GM23338 (cell line): Measurements from ENCODE around the gene GMEB2. TPM values are rescaled to one million over a fixed set of nuclear protein-coding genes. Genes with fewer than 3 reads are reported as not detected.

Experiments
- ATAC-seq: fragments of 200-7000 bp; cut with Tn5 transposase; 3 replicates; pipeline ENCODE4 v1.9.1; 2020
- DNase-seq: peaks from one replicate; pipeline ENCODE4 v3.0.0-alpha.2; 2015; ENCODE audit warnings: low spot score
- H2AFZ ChIP-seq: fragments of 200-600 bp; sonication (generic); 2 replicates; pipeline ENCODE4 v1.8.0; 2016; ENCODE audit warnings: antibody characterized with exemption, mild to moderate bottlenecking, moderate library complexity
- H3F3A ChIP-seq: fragments of 200-600 bp; sonication (generic); replicated peaks from 2 replicates; pipeline ENCODE4 v1.8.0; 2017; ENCODE audit warnings: antibody characterized with exemption, mixed run types, low read depth
- H3K27ac ChIP-seq: fragments of 200-600 bp; sonication (generic); 2 replicates; pipeline ENCODE4 v1.6.1; 2016; ENCODE audit warnings: low read depth
- H3K27me3 ChIP-seq: fragments of 200-600 bp; sonication (generic); 2 replicates; pipeline ENCODE4 v1.8.0; 2016; ENCODE audit warnings: mild to moderate bottlenecking, mixed run types, moderate library complexity; ENCODE audit not compliant: insufficient read depth
- H3K36me3 ChIP-seq: fragments of 200-600 bp; sonication (generic); 2 replicates; pipeline ENCODE4 v1.8.0; 2016; ENCODE audit warnings: mild to moderate bottlenecking; ENCODE audit not compliant: insufficient read depth
- H3K4me1 ChIP-seq: fragments of 200-600 bp; sonication (generic); 2 replicates; pipeline ENCODE4 v1.8.0; 2016; ENCODE audit warnings: mild to moderate bottlenecking, moderate library complexity; ENCODE audit not compliant: insufficient read depth
- H3K4me2 ChIP-seq: fragments of 200-600 bp; sonication (generic); 2 replicates; pipeline ENCODE4 v1.7.1; 2017; ENCODE audit warnings: mixed run types
- H3K4me3 ChIP-seq: fragments of 200-600 bp; sonication (generic); 2 replicates; pipeline ENCODE4 v1.6.1; 2016; ENCODE audit warnings: mixed run types
- H3K79me2 ChIP-seq: fragments of 200-600 bp; sonication (generic); replicated peaks from 2 replicates; pipeline ENCODE4 v1.8.0; 2017; ENCODE audit warnings: mild to moderate bottlenecking; ENCODE audit not compliant: insufficient read depth
- H3K9me2 ChIP-seq: fragments of 200-600 bp; sonication (generic); 2 replicates; pipeline ENCODE4 v1.8.0; 2017; ENCODE audit not compliant: insufficient read depth
- H4K20me1 ChIP-seq: fragments of 200-600 bp; sonication (generic); replicated peaks from 2 replicates; pipeline ENCODE4 v1.8.0; 2017; ENCODE audit warnings: mild to moderate bottlenecking; ENCODE audit not compliant: insufficient read depth
- H3K27ac Mint-ChIP-seq: 2 replicates; pipeline ENCODE4 v1.8.0; 2020; ENCODE audit warnings: inconsistent platforms, mild to moderate bottlenecking, moderate library complexity, mixed read lengths
- H3K27me3 Mint-ChIP-seq: 3 replicates; pipeline ENCODE4 v1.8.0; 2022; ENCODE audit warnings: low read depth, mild to moderate bottlenecking, moderate library complexity, mixed read lengths, inconsistent platforms; ENCODE audit not compliant: insufficient read depth, poor library complexity
- H3K36me3 Mint-ChIP-seq: 3 replicates; pipeline ENCODE4 v1.8.0; 2021; ENCODE audit warnings: low read depth, mild to moderate bottlenecking, inconsistent platforms, moderate library complexity, mixed read lengths
- H3K4me1 Mint-ChIP-seq: 3 replicates; pipeline ENCODE4 v1.8.0; 2020; ENCODE audit warnings: mild to moderate bottlenecking, inconsistent platforms, mixed read lengths
- H3K4me3 Mint-ChIP-seq: 3 replicates; pipeline ENCODE4 v1.8.0; 2021; ENCODE audit warnings: moderate library complexity, mild to moderate bottlenecking, inconsistent platforms, mixed read lengths
- H3K9me3 Mint-ChIP-seq: 3 replicates; pipeline ENCODE4 v1.8.0; 2020; ENCODE audit warnings: moderate library complexity, mild to moderate bottlenecking, inconsistent platforms, mixed read lengths
- CREB1 ChIP-seq: fragments of 250-450 bp; sonication (Bioruptor Pico); IDR thresholded peaks from 2 replicates; pipeline ENCODE4 v1.5.0; 2020; ENCODE audit warnings: low read depth, mild to moderate bottlenecking, moderate library complexity
- CTCF ChIP-seq, 2 experiments: fragments of 200-600 bp in 1 of 2; sonication (generic) in 1 of 2; conservative IDR thresholded peaks; 2 replicates each; pipeline versions ENCODE4 v1.5.1 to v1.6.1; 2016 to 2017; ENCODE audit warnings: antibody characterized with exemption in 2 of 2, low read depth in 2 of 2, mild to moderate bottlenecking in 2 of 2, moderate library complexity in 1 of 2
- ETS1 ChIP-seq: IDR thresholded peaks from 2 replicates; pipeline ENCODE4 v1.6.1; 2016; ENCODE audit warnings: antibody characterized with exemption
- EZH2 ChIP-seq: fragments of 200-600 bp; sonication (generic); IDR thresholded peaks from one replicate; pipeline ENCODE4 v1.8.0; 2017; ENCODE audit warnings: antibody characterized with exemption, mild to moderate bottlenecking, low read depth; ENCODE audit not compliant: unreplicated experiment
- EZH2phosphoT487 ChIP-seq: fragments of 200-600 bp; sonication (generic); IDR thresholded peaks from one replicate; pipeline ENCODE4 v1.8.1; 2018; ENCODE audit warnings: antibody characterized with exemption; ENCODE audit not compliant: unreplicated experiment
- JUNB ChIP-seq: IDR thresholded peaks from one replicate; pipeline ENCODE4 v1.6.1; 2016; ENCODE audit warnings: antibody characterized with exemption; ENCODE audit not compliant: unreplicated experiment
- NANOG ChIP-seq: IDR thresholded peaks from 2 replicates; pipeline ENCODE4 v1.6.1; 2016; ENCODE audit warnings: antibody characterized with exemption, borderline replicate concordance
- STAT1 ChIP-seq: IDR thresholded peaks from one replicate; pipeline ENCODE4 v1.6.1; 2016; ENCODE audit warnings: antibody characterized with exemption; ENCODE audit not compliant: unreplicated experiment
- ZNF114 ChIP-seq: fragments of 250-450 bp; sonication (Bioruptor Pico); IDR thresholded peaks from 2 replicates; pipeline ENCODE4 v1.5.0; 2020; ENCODE audit warnings: mild to moderate bottlenecking, moderate library complexity
- ZNF331 ChIP-seq: fragments of 250-450 bp; sonication (Bioruptor Pico); IDR thresholded peaks from 2 replicates; pipeline ENCODE4 v1.5.0; 2020; ENCODE audit warnings: low read depth, mild to moderate bottlenecking, moderate library complexity
- polyA plus RNA-seq: library from polyadenylated mRNA; unstranded; fragments of >200 nt; fragmentation: Nextera tagmentation; extraction: Ambion mirVana; gene quantifications from 2 replicates; pipeline ENCODE4 v1.2.1, GENCODE V29; 2016
- total RNA-seq: library from RNA; depleted of rRNA; stranded (reverse); fragments of >200 nt; shearing (Covaris generic); gene quantifications from 2 replicates; pipeline ENCODE4 v1.2.3, GENCODE V29; 2014
- TF ChIP-seq, protein P1 (sequence below): fragments of 250-450 bp; sonication (Bioruptor Pico); IDR thresholded peaks from 2 replicates; pipeline ENCODE4 v1.5.0; 2020; ENCODE audit warnings: mild to moderate bottlenecking, moderate library complexity
- TF ChIP-seq, protein P2 (sequence below): IDR thresholded peaks from one replicate; pipeline ENCODE4 v1.6.1; 2018; ENCODE audit warnings: antibody characterized with exemption; ENCODE audit not compliant: unreplicated experiment

The GMEB2 gene
- total and polyA plus RNA-seq, 2 experiments from 2014 or later, result 4.4 to 20.6 TPM

DNA sequence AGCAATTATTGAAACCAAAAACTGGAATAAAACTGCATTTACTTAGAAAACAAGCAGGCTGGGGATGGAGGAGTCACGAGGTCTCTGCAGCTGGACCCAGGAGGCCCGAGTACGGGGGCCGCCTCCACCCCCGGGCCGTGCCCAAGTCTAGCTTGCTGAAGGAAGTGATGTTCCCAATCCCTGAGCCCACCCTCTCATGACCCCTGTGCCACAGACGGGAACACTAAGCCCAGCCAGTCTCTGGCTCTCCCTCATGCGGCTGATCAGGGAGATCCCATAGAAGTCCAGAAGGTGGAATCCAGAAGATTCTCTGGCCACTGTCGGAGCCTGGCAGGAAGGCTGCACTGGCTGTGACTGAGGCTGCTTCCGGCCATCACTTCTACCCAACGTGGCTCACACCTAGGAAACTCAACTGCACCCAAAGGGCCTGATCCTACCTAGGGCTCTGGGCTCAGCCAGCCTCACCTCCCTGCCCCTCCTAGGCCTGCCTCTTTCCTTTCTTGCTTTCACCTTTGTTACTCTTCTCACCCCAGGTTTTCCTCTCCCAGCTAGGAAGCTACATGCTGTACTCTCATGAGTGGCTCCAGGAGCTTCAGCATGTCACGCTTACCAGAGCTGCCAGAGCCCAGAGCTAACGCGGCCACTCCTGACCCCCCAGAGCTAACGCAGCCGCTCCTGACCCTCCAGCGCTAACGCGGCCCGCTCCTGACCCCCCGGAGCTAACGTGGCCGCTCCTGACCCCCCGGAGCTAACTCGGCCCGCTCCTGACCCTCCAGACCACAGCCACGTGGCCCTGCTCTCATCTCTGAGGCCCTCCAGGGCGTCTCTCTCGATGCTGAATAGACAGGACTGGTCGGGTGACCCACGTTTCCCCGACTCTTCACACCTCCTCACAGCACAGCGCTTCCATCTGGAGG, 28.2 kb downstream of the GMEB2 start:
- Mint-ChIP-seq H3K27ac (no peak overlapping the region; the same call in 1 of the 2 replicates), H3K4me1 (no peaks in the 10 kb centered on the region)
- TF ChIP-seq CTCF (conservative IDR thresholded peaks at IDR 0.05; ENCODE audit: low read depth in 2 of 2) (no peak), ETS1 (no peak), STAT1 (no peak), EZH2phosphoT487 (no peak), ZNF114 (CRISPR knock-in tag) (no peak), EZH2 (no peak), ZNF331 (CRISPR knock-in tag) (no peak), NANOG (no peak), CREB1 (no peak), JUNB (no peak)
- TF ChIP-seq, protein P1, sequence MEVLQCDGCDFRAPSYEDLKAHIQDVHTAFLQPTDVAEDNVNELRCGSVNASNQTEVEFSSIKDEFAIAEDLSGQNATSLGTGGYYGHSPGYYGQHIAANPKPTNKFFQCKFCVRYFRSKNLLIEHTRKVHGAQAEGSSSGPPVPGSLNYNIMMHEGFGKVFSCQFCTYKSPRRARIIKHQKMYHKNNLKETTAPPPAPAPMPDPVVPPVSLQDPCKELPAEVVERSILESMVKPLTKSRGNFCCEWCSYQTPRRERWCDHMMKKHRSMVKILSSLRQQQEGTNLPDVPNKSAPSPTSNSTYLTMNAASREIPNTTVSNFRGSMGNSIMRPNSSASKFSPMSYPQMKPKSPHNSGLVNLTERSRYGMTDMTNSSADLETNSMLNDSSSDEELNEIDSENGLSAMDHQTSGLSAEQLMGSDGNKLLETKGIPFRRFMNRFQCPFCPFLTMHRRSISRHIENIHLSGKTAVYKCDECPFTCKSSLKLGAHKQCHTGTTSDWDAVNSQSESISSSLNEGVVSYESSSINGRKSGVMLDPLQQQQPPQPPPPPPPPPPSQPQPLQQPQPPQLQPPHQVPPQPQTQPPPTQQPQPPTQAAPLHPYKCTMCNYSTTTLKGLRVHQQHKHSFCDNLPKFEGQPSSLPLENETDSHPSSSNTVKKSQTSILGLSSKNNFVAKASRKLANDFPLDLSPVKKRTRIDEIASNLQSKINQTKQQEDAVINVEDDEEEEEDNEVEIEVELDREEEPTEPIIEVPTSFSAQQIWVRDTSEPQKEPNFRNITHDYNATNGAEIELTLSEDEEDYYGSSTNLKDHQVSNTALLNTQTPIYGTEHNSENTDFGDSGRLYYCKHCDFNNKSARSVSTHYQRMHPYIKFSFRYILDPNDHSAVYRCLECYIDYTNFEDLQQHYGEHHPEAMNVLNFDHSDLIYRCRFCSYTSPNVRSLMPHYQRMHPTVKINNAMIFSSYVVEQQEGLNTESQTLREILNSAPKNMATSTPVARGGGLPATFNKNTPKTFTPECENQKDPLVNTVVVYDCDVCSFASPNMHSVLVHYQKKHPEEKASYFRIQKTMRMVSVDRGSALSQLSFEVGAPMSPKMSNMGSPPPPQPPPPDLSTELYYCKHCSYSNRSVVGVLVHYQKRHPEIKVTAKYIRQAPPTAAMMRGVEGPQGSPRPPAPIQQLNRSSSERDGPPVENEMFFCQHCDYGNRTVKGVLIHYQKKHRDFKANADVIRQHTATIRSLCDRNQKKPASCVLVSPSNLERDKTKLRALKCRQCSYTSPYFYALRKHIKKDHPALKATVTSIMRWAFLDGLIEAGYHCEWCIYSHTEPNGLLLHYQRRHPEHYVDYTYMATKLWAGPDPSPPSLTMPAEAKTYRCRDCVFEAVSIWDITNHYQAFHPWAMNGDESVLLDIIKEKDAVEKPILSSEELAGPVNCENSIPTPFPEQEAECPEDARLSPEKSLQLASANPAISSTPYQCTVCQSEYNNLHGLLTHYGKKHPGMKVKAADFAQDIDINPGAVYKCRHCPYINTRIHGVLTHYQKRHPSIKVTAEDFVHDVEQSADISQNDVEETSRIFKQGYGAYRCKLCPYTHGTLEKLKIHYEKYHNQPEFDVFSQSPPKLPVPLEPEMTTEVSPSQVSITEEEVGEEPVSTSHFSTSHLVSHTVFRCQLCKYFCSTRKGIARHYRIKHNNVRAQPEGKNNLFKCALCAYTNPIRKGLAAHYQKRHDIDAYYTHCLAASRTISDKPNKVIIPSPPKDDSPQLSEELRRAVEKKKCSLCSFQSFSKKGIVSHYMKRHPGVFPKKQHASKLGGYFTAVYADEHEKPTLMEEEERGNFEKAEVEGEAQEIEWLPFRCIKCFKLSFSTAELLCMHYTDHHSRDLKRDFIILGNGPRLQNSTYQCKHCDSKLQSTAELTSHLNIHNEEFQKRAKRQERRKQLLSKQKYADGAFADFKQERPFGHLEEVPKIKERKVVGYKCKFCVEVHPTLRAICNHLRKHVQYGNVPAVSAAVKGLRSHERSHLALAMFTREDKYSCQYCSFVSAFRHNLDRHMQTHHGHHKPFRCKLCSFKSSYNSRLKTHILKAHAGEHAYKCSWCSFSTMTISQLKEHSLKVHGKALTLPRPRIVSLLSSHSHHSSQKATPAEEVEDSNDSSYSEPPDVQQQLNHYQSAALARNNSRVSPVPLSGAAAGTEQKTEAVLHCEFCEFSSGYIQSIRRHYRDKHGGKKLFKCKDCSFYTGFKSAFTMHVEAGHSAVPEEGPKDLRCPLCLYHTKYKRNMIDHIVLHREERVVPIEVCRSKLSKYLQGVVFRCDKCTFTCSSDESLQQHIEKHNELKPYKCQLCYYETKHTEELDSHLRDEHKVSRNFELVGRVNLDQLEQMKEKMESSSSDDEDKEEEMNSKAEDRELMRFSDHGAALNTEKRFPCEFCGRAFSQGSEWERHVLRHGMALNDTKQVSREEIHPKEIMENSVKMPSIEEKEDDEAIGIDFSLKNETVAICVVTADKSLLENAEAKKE (CRISPR knock-in tag), result no peak
- TF ChIP-seq, protein P2, sequence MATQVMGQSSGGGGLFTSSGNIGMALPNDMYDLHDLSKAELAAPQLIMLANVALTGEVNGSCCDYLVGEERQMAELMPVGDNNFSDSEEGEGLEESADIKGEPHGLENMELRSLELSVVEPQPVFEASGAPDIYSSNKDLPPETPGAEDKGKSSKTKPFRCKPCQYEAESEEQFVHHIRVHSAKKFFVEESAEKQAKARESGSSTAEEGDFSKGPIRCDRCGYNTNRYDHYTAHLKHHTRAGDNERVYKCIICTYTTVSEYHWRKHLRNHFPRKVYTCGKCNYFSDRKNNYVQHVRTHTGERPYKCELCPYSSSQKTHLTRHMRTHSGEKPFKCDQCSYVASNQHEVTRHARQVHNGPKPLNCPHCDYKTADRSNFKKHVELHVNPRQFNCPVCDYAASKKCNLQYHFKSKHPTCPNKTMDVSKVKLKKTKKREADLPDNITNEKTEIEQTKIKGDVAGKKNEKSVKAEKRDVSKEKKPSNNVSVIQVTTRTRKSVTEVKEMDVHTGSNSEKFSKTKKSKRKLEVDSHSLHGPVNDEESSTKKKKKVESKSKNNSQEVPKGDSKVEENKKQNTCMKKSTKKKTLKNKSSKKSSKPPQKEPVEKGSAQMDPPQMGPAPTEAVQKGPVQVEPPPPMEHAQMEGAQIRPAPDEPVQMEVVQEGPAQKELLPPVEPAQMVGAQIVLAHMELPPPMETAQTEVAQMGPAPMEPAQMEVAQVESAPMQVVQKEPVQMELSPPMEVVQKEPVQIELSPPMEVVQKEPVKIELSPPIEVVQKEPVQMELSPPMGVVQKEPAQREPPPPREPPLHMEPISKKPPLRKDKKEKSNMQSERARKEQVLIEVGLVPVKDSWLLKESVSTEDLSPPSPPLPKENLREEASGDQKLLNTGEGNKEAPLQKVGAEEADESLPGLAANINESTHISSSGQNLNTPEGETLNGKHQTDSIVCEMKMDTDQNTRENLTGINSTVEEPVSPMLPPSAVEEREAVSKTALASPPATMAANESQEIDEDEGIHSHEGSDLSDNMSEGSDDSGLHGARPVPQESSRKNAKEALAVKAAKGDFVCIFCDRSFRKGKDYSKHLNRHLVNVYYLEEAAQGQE, result no peak

More for the DNA sequence above, 28.2 kb downstream of the GMEB2 start:
- Histone ChIP-seq H3K36me3 (peaks cover 15% of the 10 kb centered on the region; the same call in 1 of the 2 replicates), H4K20me1 (peaks cover 3% of the 10 kb centered on the region; the same call in 1 of the 2 replicates), H3F3A (0 out of 2 replicates have a peak, but pooled peaks cover 5% of the 10 kb centered on the region), H3K79me2 (no peaks in the 10 kb centered on the region), H3K9me2 (no peaks in the 10 kb centered on the region), H2AFZ (no peak overlapping the region), H3K27ac (no peak overlapping the region), H3K4me3 (no peak overlapping the region), H3K4me1 (no peaks in the 10 kb centered on the region), H3K4me2 (no peak overlapping the region), H3K27me3 (no peaks in the 10 kb centered on the region)
- ATAC-seq (no peak), DNase-seq (no peak)
- no peak overlapping the region for H3K4me3 Mint-ChIP-seq
- peaks cover 3% of the 10 kb centered on the region for H3K27me3 Mint-ChIP-seq
- H3K36me3 Mint-ChIP-seq, result peaks cover 27% of the 10 kb centered on the region
- H3K9me3 Mint-ChIP-seq, result no peaks in the 10 kb centered on the region
